GM23338 (cell line): ENCODE results near the gene TARP.

Source experiments
- EZH2phosphoT487 ChIP-seq: fragments of 200-600 bp; sonication (generic); IDR thresholded peaks from one replicate; pipeline ENCODE4 v1.8.1; 2018; ENCODE audit warnings: antibody characterized with exemption; ENCODE audit not compliant: unreplicated experiment
- POLR2AphosphoS5 ChIP-seq: IDR thresholded peaks from 2 replicates; pipeline ENCODE4 v1.6.1; 2016; ENCODE audit warnings: antibody characterized with exemption, low read depth
- TF ChIP-seq, protein P1 (sequence below), 2 experiments: fragments of 200-600 bp in 1 of 2; sonication (generic) in 1 of 2; conservative IDR thresholded peaks; 2 replicates each; pipeline versions ENCODE4 v1.5.1 to v1.6.1; 2016 to 2017; ENCODE audit warnings: antibody characterized with exemption in 2 of 2, low read depth in 2 of 2, mild to moderate bottlenecking in 2 of 2, moderate library complexity in 1 of 2
- TF ChIP-seq, protein P2 (sequence below): IDR thresholded peaks from one replicate; pipeline ENCODE4 v1.6.1; 2018; ENCODE audit warnings: antibody characterized with exemption; ENCODE audit not compliant: unreplicated experiment

- TF ChIP-seq, protein P1, sequence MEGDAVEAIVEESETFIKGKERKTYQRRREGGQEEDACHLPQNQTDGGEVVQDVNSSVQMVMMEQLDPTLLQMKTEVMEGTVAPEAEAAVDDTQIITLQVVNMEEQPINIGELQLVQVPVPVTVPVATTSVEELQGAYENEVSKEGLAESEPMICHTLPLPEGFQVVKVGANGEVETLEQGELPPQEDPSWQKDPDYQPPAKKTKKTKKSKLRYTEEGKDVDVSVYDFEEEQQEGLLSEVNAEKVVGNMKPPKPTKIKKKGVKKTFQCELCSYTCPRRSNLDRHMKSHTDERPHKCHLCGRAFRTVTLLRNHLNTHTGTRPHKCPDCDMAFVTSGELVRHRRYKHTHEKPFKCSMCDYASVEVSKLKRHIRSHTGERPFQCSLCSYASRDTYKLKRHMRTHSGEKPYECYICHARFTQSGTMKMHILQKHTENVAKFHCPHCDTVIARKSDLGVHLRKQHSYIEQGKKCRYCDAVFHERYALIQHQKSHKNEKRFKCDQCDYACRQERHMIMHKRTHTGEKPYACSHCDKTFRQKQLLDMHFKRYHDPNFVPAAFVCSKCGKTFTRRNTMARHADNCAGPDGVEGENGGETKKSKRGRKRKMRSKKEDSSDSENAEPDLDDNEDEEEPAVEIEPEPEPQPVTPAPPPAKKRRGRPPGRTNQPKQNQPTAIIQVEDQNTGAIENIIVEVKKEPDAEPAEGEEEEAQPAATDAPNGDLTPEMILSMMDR (conservative IDR thresholded peaks at IDR 0.05; ENCODE audit: low read depth in 2 of 2) = no peak
- TF ChIP-seq, protein P2, sequence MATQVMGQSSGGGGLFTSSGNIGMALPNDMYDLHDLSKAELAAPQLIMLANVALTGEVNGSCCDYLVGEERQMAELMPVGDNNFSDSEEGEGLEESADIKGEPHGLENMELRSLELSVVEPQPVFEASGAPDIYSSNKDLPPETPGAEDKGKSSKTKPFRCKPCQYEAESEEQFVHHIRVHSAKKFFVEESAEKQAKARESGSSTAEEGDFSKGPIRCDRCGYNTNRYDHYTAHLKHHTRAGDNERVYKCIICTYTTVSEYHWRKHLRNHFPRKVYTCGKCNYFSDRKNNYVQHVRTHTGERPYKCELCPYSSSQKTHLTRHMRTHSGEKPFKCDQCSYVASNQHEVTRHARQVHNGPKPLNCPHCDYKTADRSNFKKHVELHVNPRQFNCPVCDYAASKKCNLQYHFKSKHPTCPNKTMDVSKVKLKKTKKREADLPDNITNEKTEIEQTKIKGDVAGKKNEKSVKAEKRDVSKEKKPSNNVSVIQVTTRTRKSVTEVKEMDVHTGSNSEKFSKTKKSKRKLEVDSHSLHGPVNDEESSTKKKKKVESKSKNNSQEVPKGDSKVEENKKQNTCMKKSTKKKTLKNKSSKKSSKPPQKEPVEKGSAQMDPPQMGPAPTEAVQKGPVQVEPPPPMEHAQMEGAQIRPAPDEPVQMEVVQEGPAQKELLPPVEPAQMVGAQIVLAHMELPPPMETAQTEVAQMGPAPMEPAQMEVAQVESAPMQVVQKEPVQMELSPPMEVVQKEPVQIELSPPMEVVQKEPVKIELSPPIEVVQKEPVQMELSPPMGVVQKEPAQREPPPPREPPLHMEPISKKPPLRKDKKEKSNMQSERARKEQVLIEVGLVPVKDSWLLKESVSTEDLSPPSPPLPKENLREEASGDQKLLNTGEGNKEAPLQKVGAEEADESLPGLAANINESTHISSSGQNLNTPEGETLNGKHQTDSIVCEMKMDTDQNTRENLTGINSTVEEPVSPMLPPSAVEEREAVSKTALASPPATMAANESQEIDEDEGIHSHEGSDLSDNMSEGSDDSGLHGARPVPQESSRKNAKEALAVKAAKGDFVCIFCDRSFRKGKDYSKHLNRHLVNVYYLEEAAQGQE = no peak
- TF ChIP-seq EZH2phosphoT487 (no peak), POLR2AphosphoS5 (no peak)
Observed at GRCh38 chr7:38321050-38321449, 47.6 kb upstream of the TARP start.
